Measurements from ENCODE around the gene ITSN1.

DNA sequence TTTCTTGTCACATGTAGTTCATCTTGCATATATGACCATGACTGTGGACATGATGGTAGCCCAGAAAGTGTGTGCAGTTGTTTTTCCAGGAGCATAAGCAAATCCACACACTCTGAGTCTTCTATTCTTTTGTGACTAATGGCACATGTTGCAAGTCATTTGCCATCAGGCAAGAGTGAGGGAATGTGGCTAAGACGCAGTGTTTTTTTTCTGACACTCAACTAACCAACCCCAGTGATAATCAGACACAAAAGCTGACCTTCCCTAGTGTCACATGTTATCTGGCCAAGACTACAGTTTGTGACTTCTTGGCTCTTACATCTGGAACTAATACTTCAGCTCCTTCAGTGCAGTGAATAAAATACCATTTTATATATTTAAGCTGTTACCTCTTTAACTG, 108.8 kb downstream of the ITSN1 start:
- TF ChIP-seq POLR2A (IDR thresholded peaks at IDR 0.05) = no peak
- TF ChIP-seq, protein P1, sequence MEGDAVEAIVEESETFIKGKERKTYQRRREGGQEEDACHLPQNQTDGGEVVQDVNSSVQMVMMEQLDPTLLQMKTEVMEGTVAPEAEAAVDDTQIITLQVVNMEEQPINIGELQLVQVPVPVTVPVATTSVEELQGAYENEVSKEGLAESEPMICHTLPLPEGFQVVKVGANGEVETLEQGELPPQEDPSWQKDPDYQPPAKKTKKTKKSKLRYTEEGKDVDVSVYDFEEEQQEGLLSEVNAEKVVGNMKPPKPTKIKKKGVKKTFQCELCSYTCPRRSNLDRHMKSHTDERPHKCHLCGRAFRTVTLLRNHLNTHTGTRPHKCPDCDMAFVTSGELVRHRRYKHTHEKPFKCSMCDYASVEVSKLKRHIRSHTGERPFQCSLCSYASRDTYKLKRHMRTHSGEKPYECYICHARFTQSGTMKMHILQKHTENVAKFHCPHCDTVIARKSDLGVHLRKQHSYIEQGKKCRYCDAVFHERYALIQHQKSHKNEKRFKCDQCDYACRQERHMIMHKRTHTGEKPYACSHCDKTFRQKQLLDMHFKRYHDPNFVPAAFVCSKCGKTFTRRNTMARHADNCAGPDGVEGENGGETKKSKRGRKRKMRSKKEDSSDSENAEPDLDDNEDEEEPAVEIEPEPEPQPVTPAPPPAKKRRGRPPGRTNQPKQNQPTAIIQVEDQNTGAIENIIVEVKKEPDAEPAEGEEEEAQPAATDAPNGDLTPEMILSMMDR (IDR thresholded peaks at IDR 0.05) = no peak
